Glutamatergic neuron (in vitro differentiated cells): ENCODE data around the gene GRXCR2. TPM values are rescaled to one million over a fixed set of nuclear protein-coding genes. Genes with fewer than 3 reads are reported as not detected.

ENCODE experiments used
- total RNA-seq: library from RNA; stranded (reverse); fragmentation: NEBNext Ultra II Directional; extraction: Animal tissue kit (Norgen Biotek cat#: 25700); gene quantifications from one replicate; pipeline ENCODE4 v1.2.1, GENCODE V29; 2021; ENCODE audit not compliant: unreplicated experiment

The GRXCR2 gene
- total RNA-seq, 1 donor from 2014 or later, result not detected

Other genes starting within 250 kb of the GRXCR2 start
- 4.6 TPM for gene PRELID2, start 37.7 kb downstream of the GRXCR2 start, total RNA-seq
- gene SH3RF2, start 63.6 kb upstream of the GRXCR2 start, total RNA-seq, result not detected
- gene PLAC8L1, start 232.6 kb upstream of the GRXCR2 start, total RNA-seq, result 2.2 TPM